GM10266 (cell line): ENCODE results near the gene SOCS6.

ENCODE experiments used
- DNase-seq: peaks from one replicate; pipeline ENCODE4 v3.0.0; 2012; ENCODE audit errors: extremely low spot score
- TF ChIP-seq, protein P1 (sequence below): IDR thresholded peaks from 2 replicates; pipeline ENCODE4 v1.5.1; 2012; ENCODE audit warnings: mild to moderate bottlenecking, low read depth; ENCODE audit not compliant: control insufficient read depth, insufficient read depth; ENCODE audit errors: missing control alignments

The SOCS6 gene

DNA sequence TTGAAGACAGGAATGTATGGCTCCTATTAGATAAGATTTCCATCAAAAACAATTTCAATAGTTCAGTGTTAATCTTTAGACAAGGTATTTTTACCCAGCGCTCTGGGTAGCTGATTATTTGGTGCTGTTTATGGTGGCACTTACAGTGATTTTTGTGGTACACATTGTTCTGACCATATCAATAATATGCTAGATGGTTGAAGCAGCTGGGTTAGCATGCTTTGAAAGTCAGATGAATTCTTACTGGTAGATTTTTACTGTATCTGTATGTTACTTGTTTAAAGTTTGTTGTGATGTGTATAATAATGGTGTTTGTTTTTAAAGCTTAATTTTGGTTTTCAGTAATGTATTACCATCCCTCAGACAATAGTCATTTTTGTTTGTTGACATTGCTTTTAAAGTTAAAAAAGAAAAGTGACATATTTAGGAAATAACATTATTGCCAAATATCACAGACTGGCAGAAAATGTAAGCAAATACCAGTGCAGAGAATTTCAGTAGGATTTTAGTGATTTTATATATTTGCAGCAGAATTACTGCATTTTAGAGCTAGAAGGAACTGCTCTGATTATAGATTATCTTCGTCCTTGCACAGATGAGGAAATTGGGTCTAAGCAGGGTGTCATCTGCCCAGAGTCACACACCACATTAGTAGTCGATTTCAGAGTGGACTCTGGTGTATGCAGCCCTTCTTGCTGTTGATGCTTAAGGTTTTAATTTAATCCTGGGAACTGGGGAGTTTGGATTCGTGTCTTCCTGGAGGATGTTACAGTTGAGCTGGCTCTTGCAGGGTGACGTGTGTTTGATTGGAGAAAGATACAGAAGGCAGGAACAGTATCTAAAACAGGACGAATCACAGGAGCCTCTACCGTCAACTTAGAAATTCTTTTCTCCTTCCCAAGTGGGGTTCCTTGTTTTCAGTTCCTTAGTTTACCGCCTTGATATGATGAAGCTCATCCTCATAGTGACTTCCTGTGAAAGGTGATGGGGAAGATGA lies 6.6 kb downstream of the SOCS6 start:
- TF ChIP-seq, protein P1, sequence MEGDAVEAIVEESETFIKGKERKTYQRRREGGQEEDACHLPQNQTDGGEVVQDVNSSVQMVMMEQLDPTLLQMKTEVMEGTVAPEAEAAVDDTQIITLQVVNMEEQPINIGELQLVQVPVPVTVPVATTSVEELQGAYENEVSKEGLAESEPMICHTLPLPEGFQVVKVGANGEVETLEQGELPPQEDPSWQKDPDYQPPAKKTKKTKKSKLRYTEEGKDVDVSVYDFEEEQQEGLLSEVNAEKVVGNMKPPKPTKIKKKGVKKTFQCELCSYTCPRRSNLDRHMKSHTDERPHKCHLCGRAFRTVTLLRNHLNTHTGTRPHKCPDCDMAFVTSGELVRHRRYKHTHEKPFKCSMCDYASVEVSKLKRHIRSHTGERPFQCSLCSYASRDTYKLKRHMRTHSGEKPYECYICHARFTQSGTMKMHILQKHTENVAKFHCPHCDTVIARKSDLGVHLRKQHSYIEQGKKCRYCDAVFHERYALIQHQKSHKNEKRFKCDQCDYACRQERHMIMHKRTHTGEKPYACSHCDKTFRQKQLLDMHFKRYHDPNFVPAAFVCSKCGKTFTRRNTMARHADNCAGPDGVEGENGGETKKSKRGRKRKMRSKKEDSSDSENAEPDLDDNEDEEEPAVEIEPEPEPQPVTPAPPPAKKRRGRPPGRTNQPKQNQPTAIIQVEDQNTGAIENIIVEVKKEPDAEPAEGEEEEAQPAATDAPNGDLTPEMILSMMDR = no peak
- no peak for DNase-seq

DNA sequence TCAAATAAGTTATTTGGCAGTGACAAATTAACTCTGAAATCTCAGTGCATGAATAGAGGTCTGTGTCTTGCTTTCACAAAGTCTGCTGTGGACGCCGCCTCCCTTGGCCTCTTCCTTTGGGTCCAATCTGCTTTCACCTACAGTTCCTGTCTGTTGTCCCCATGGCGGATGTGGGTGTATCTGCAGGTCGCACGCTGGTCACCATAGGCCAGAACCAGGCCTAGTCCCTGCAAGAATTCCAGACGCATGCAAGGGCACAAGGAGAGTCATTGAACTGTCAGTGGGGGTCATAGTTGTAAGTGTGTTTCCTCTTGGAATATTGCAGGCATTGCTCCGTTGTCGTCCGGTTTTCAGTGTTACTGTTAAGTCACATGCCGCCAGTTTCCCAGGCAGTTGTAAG lies 7.4 kb downstream of the SOCS6 start:
- DNase-seq = no peak
- TF ChIP-seq, protein P1 = no peak

DNA sequence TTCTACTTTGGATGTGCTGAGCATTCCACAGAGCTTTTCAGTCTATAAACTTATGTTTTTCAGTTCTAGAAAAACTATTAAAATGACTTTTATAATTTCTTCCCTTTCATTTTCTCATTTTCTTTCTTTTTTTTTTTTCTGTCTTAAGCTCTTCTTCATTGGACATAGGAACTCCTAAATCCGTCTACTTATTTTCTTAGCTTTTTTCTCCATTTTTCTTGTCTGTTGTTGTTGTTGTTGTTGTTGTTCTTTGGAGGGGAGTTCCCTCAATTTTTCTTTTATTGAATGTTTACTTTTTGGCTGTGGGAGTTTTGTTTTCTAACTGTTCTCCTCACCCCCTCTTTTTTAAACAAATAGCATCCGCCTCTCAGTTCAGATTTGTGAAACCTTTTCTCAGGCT lies 7.9 kb downstream of the SOCS6 start:
- no peak for DNase-seq
- TF ChIP-seq, protein P1 = no peak

DNA sequence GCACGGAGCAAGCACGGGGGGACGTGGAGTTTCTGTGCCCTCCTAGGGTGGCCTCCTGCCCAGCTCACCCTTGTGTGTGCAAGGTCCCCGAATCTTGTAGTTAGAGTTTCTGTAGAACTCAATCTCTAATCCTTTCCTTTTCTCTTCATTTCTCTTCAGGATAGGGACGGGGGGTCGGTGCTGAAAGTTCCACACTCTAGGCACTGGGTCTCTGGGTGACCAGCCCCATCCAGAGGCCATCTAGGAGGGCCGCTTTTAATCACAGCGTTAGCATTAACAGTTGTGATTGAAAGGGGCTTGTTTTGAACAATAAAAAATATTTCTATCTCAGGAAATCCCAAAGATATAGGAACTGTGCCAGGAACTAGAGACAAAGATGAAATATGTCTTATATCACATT lies 10.5 kb downstream of the SOCS6 start:
- TF ChIP-seq, protein P1 = no peak
- DNase-seq = no peak

DNA sequence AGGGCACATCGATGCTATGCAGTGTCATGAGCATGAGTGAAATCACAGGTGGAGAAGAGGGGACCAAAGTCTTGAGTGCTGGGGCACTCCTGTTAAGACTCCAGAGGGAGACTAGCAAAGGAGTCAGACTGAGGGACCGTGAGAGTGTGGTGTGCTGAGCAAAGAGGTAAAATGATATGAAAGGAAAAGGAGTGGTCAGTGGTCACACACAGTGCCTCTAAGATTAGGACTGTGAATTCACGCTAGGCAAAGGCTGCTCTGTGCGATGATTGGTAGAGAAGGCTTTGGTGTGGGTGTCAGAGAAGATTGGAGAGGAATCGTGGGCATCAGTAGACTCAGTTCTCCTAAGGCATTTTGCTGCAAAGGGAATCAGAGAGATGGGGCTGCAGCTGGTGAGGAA lies 12.8 kb downstream of the SOCS6 start:
- TF ChIP-seq, protein P1 = no peak
- DNase-seq = no peak

DNA sequence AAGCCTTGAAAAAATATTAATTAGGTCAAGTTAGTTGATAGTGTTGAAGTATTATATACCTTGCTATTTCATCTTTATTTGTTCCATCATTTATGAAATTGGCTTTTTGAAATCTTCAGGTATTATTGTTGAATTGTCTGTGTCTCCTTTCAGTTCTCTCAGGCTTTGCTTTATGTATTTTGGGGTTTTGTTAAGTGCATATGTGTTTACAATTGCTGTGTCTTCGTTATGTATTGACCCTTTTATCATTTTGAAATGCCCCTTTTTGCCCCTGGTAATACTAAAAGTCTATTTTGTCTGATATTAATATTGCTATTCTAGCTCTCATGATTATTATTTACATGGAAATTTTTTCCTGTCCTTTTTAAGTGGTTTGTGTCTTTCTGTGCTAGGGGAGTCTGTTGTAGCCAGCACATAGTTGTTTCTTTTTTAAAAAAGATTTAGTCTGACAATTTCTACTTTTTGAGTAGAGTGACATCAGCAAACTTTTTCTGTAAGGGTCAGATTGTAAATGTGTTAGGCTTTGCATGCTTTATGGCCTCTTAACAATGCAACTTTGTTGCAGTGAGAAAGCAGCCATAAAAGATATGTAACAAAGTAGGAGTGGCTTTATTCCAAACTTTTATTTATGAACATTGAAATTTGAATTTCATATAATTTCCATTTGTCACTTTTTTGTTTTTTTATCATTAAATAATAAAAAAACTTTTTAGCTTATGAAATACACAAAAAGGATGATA lies 19.9 kb downstream of the SOCS6 start:
- no peak for DNase-seq
- TF ChIP-seq, protein P1 = no peak
